NCI-H1694 (cell line): ENCODE results near the gene DCN.
"Not testable (repeated sequence)": the region's sequence is repeated elsewhere in the genome, so short reads cannot be mapped to it uniquely, and the experiment has no call there.

ENCODE experiments used
- DNase-seq: peaks from one replicate; lab custom pipeline; 2025; lab: John Stamatoyannopoulos, UW

Gene DCN, protein sequence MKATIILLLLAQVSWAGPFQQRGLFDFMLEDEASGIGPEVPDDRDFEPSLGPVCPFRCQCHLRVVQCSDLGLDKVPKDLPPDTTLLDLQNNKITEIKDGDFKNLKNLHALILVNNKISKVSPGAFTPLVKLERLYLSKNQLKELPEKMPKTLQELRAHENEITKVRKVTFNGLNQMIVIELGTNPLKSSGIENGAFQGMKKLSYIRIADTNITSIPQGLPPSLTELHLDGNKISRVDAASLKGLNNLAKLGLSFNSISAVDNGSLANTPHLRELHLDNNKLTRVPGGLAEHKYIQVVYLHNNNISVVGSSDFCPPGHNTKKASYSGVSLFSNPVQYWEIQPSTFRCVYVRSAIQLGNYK

DNA sequence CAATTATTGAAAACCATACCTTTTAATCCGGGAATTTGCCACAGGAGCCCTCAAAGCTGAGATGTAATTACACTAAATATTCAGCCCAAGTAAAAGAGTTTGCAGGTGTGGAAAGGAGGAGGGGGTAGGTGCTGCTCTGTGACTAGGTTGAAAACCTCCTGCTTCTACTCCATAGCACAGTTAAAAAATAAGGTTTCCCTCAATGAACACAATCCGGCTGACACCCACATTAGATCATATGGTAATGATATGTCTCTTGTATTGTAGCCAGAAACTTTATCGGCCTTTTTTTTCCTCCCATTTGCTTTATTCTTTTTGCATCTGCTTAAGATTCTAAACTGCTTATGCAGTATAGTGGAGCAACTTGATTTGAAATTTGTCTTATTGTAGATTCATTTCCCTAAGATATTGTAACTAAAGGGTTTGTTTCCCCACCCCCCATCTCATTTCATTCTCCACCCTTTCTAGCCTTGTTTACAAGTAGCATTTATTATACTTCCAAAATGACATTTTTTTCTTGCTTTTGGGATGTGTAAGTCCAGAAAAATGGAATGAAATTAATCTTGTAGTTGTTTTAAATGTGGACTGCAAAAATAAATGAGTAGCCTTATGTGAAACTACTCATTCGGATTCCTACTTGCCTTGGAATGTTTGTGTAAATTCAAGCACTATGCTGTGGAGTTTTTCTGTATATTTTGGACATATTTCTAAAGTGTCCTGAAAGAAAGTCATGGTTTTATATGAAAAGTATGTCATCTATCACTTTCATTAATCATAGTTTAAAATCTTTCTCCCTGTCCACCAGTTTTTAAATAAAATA is at the start of gene DCN:
TSS of gene DCN (minus strand) at position 182 of the 820 bp plus-strand sequence. CDS start 4,265 bp downstream, outside the sequence.
- no peak for DNase-seq

DNA sequence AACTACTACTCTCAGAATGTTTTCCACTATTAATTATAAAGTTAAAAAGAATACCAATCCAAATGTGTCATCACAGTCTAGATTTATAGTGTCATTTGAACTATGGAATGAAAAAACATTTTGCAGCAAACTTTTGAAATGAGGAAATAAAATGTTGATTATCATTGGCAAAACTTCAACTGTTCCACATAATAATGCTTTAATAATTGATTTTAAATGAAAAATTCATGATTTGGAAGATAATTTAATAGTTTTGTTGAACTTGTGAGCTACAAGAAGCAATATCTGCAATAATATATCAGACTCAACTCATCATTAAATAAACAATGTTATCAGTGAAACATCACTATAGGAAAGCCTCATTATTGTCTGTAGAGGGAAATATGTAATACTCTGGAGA is 48.2 kb upstream of the DCN start:
- DNase-seq: no peak

DNA sequence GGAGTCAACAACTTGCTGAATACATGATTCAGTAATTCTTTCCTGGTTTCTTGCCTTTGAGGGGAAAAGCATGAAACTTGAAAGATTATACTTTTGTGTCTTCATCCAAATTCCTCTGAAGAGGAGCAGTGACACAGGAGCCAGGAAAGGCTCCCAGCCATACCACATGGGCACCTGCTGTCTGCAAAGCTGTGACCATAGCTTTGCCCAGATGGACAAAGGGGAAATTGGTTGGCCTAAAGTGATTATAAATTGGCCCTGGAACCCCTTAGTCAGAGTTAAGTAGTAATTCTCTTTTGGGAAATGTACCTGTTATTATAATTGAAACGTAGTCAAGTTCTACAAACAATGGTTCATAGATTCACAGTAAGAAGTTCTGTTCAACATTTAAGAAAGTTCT is 44.3 kb upstream of the DCN start:
- no peak for DNase-seq

DNA sequence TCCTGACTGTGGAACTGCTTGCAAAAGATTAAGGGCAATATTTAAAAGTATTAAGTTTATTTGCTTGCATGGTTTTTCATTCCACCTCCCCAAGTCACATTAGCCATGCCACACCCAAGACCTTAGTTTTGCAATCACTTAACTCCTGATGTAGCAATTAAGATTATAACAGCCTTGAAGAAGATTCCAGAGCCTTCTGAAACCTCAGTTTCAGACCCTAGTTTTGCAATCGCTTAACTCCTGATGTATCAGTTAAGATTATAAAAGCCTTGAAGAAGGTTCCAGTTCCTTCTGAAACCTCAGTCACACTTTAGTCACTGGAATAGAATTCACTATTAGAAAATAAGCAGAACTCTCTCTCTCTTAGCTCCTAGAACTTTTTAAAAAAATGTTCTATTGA is 42.7 kb upstream of the DCN start:
- DNase-seq: no peak

DNA sequence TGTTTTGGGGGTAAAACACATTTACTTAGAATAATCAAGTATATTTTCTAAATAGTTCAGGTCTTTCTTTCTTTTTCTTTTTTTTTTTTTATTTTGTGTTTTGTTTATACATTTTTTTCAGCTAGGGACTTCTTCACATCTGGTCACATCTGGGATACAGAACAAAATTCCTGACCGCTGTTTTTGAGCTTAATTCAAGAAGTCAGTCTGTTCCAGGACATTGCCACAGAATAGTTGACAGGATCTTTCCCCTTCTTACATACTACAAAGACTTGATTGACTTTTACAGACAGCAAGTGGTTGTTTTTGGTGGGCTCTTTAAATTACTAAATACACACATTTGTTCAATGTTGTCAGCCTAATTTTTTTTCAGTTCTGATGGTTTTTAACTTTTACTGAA is 41.8 kb upstream of the DCN start:
- no peak for DNase-seq

DNA sequence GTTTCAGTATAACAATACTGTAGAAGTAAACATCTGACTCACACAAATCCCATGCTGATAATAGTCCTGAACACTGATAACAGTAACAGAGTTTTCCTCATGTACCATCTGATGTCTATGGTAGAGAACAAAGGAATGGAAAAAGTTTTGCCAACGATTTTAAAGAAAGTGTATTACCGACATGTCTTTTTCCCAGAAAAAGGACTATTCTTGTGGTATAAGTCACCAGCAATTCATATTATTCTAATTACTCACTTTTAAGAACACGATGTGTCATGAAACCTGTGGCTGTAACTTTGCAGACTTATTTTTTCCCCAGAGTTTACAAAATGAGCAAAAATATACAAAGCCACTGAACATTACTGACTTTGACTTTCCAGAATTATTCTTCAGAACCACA is 40.1 kb upstream of the DCN start:
- DNase-seq: no peak

DNA sequence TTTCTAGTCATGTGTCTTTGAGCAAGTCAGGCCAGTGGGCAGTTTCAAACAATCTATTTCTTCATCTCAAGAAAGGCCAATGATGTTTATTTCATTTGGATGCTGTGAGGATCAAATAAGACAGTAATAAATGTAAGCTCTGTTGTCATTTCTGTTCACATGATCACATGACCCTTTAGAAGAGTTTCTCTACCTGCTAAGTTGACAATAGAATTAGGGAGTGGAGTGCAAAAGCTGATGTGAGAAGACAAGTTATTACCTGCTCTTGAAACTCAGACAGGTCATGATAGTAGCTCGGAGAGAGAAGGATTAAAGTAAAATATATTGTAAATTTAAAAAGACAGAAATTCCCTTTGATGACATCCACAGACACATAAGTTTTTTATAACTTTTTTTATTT is 37.3 kb upstream of the DCN start:
- DNase-seq: no peak

DNA sequence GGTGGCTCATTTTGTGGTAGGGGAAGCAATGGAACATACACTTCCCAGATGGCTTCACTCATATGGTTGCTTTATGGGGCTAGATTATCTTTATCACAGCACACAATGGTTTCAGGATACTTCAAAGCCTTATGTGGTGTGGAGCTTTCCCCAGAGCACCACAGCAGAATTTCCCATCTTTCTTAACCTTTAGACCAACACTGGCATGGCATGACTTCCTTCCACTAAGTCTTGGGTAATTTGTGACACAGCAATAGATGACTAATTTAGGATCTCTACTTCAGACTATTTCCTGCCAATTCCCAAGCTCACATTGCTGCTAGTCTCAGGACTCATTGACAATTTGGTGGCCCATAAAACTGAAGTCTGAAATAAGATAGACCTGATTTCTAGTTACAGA is 36.9 kb upstream of the DCN start:
- DNase-seq: no peak

DNA sequence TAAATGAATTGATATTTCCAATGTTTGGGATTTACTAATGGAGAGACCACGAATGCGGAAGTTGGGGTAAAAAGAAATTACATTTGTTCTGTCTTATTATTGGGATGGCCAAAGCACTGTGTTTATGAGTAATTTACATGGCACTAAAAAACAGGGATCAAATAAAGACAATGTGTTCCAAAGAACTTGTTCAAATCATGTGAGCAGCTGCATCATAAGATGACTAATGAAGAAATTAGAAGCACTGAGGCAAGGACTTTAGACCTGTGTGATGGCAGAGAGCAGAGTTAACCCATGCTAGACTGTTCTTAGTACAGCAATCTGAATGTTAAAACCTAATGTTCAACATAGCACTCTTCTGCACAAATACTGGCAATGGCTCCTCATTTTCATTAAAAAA is 34.3 kb upstream of the DCN start:
- DNase-seq: no peak

DNA sequence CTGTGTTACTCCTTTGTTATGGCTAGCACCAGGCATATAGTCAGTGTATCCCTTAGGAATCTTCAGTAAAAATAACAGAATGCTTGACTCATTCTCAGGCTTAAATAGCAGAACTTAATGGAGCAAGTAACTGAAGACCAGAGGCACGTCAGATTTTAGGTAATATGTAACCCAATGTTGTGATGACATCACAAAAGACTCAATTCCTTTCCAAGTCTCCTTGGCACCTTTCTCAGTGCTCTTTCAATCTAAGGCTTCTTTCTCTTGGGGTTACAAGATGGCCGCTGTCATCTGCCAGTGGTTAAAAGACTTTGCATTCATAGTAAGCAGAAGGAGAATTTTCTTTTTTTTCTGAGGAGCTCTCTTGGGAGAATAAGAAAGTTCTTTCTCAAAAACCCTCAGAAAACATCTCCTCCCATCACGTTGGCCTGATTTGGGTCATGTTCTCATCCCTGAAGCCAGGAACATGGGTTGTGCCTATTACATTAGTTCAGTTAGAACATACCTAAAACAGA is 33.4 kb upstream of the DCN start:
- DNase-seq: no peak

DNA sequence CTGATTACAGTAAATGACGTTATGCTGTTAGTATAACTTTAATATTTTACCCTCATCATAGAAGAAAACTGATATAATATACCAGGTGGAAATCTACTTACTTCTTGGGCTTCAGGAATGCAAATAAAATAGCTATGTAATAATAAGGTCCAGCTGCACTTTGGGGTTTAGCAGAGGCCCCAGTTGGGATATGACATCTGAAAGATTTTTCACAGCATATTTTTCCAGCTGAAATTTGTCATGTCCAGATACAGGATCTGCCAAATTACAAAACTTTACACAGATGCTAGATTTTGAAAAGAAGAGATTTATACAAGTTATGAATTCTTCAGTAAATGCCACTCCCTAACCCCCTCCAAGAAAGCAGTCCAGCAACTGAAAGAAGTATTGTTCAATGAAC is 29.2 kb upstream of the DCN start:
- DNase-seq: no peak

DNA sequence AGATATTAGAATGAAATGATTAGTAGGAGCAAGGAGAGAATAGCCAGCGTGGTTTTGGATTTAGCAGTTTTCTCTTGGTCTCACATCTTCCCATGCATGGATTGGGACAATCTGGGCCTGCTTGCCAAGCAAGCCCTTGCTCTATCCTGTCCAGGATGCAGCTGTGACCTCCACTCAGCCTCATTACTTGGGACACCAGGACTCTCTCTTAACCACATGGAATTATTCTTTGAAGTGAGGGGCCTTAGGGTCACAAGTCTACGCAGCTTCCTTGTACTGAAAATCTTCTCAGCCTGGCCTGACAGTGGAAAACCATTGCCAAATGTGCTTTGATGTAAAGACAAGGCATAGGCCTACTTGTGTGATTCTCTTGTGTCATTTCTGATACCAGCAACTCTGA is 28.0 kb upstream of the DCN start:
- no peak for DNase-seq

DNA sequence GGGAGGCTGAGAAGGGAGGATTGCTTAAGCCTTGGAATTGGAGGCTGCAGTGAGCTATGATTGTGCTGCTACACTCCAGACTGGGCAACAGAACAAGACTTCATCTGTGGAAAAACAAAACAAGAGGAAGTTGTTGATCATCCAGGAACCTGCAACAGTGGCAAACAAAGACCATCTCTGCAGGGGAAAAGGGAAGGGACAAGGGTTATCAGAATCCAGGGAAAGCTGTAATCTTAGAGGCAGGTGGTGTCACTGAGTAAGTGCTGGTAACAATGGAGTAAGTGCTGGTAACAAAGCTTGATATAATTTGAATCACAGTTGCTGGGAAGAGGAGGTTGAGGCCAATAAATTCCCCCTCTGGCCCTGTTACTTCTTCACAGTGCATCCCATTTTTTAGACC is 27.5 kb upstream of the DCN start:
- DNase-seq: no peak

DNA sequence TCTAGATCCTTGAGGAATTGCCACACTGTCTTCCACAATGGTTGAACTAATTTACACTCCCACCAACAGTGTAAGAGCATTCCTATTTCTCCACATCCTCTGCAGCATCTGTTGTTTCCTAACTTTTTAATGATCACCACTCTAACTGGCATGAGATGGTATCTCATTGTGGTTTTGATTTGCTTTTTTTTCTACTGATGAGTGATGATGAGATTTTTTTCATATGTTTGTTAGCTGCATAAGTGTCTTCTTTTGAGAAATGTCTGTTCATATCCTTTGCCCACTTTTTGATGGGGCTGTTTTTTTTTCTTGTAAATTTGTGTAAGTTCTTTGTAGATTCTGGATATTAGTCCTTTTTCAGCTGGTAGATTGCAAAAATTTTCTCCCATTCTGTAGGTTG is 24.7 kb upstream of the DCN start:
- DNase-seq: not testable (repeated sequence)

DNA sequence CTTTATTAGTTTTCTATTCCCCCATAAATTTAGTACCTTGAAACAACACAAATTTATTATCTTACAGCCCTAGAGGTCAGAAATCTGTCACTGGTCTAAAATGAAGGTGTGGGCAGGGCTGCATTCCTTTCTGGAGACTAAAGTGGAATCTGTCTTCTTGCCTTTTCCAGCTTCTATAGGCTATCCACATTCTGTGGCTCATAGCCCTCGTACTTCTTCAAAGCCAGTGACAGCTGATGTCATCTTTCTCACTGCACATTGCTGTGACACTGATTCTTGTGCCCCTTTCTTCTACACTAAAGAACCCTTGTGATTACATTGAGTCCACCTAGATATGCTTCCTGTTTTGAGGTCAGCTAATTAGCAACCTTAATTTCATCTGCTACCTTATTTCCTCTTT is 23.2 kb upstream of the DCN start:
- no peak for DNase-seq

DNA sequence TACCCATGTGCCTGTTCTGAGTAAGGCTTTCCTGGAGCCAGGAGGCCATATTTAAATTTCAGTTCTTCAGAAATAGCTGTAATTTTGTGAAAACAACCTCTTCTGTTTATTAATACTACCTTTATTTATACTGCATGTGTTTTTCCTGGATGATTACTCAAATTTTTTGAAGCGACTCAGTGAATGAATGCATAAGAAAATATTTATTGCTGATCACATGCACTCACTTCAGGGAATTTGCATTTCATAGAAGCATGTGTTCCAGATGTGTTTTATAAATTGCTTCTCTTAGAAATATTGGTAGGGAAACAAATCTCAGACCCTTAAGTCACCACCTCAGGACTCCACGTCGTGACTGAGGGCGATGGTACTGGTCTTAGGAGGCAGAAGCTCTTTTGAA is 21.8 kb upstream of the DCN start:
- DNase-seq: no peak

DNA sequence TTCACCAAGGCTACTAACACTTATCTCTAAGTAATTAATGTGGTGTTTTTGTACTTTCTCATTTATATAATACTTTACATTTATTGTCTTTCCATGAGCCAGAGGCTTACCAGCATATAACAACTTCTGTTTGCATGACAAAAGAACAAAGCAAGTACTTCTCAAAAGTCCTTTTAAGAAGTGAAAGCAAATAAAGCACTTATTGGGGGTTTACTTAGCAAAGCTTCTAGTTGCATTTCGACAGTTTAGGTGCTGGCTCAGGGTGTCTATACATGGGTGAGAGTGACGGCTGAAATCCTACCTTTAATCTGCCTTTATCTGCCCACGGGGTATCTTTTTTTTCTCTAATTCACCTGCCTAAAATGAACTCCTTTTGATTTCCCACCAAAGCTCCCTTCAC is 21.0 kb upstream of the DCN start:
- DNase-seq: no peak

DNA sequence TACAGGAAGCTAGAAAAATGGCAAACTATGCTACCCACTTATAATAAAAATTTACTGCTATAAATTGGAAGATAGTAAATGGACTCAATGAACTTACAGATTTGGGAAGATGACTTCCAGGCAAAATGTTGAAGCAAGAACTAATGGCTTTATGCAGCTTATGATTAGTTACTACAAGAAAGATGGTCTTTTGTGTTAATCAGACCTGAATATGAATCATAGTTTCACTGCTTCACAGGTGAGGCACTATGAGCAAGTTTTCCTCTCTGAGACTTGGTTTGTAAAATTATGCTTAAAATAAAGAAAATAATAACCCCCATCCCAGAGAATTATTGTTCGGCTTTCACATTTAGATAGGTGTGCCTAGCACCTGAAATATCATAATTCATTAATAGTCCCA is 19.8 kb upstream of the DCN start:
- no peak for DNase-seq

DNA sequence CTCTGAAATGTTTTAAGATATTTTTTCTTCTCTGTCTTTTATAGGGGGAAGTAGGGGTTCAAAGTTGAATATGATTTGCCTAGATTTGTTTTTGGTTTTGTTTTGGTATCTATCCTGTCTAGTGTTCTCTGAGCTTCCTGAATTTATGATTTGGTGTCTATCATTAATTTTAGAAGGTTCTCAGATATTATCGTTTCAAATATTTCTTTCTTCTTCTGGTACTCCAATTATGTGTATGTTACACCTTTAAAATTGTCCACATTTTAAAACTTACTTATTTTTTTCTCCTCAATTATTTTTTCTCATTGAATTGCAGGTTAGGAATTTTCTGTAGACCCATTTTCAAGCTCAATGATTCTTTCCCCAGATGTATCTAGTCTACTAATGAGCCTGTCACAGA is 13.8 kb upstream of the DCN start:
- DNase-seq: no peak

DNA sequence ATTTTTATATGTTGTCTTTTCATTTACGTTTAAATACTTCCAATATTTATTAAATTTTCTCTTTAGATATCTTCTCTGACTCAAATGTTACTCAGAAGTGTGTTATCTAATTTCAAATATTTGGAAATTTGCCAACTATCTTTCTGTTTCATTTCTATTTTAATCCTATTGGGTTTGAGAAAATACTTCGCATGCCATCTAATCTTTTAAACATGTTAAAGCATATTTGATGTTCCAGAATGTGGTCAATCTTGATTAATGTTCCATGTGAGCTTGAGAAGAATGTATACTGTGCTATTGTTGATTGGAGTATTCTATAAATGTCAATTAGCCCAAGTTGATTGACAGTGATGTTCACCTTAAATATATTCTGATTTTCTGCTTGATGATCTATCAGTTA is 11.9 kb upstream of the DCN start:
- no peak for DNase-seq

DNA sequence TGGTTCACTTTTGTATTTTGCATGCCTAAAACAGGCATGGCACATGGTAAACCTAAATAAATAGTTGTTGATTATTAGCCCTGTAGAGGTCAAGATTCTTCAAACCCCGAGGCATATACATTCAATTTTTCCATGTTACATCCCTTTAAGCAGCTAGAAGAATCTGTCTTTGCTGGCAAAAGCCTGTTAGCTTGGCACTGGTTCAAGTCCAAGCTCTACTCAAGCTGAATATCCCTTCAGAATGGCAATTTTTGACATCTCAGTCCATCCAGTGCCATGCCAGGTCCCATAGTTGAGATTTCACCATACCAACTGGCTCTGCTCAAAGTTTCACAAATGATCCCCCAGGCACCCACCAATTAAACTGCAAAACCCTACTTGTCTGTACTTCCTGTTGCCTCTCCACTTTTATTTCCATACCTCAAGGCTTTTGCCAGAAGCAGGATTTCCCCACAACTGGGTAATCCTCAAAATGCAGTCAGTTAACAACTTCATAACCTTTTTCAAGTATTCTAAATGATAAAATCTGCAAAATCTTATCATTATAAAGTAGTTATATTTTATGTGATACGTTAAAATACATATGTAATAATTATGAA is 9.0 kb upstream of the DCN start:
- DNase-seq: no peak

DNA sequence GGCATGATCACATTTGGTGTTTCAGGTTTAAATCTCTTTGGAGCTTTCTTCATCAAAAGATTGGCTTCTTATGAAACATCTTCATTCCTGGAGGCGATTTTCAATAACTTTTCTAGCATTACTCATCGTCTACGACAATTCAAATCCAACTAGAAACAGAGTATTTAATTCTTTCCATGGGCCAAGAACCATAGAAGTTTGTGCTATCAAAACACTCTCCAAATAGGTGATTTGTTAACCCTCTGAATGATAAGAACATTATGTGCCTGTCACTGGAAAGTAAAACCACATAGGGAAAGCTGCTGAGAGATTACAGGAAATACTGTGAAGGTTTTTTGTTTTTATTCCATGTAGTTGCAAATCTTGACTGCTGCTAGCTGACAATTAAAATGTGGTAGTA is 6.9 kb upstream of the DCN start:
- no peak for DNase-seq

DNA sequence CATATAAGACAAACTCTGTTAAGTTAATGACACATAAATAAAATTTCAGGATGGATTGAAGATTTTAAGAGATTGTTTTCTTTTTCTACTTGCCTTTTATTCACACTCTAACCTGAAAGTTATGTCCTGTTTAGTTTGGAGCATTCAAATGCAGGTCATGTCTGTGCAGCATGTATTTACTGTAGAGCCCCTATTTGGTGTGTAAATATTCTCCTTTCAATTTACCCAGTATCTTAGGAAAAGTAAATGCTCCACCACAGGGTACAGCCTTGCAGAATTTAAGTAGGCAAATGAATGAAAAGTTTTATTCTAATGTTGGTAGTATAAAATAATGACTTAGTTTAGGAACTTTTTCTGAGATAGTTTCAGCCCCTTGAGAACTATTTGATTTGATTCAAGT is 6.2 kb upstream of the DCN start:
- no peak for DNase-seq
